BLaER1 (cell line): ENCODE results near the gene LSM3.

Experiments
- H3K27ac ChIP-seq: shearing (Covaris generic); formaldehyde crosslinking; 2 replicates; pipeline ENCODE4 v1.8.1; 2022
- H3K27me3 ChIP-seq: shearing (Covaris generic); formaldehyde crosslinking; 2 replicates; pipeline ENCODE4 v1.8.1; 2022
- H3K36me3 ChIP-seq: shearing (Covaris generic); formaldehyde crosslinking; 2 replicates; pipeline ENCODE4 v1.8.1; 2022
- H3K4me1 ChIP-seq: shearing (Covaris generic); formaldehyde crosslinking; 2 replicates; pipeline ENCODE4 v1.8.1; 2022
- H3K4me2 ChIP-seq: shearing (Covaris generic); formaldehyde crosslinking; 2 replicates; pipeline ENCODE4 v1.8.1; 2022
- H3K4me3 ChIP-seq: shearing (Covaris generic); formaldehyde crosslinking; 2 replicates; pipeline ENCODE4 v1.8.1; 2022
- H3K9ac ChIP-seq: shearing (Covaris generic); formaldehyde crosslinking; 2 replicates; pipeline ENCODE4 v1.8.1; 2022
- H3K9me3 ChIP-seq: shearing (Covaris generic); formaldehyde crosslinking; 2 replicates; pipeline ENCODE4 v1.8.1; 2022
- H4K20me1 ChIP-seq: shearing (Covaris generic); formaldehyde crosslinking; 2 replicates; pipeline ENCODE4 v1.8.1; 2022
- Cebpa-rat ChIP-seq: shearing (Covaris generic); IDR thresholded peaks from 2 replicates; pipeline ENCODE4 v1.8.1; 2022

LSM3 gene

GRCh38 chr3:14213066-14213774 is 34.6 kb downstream of the LSM3 start:
- no peaks in the 10 kb centered on the region for H3K9me3 ChIP-seq
- H3K27me3 ChIP-seq: no peaks in the 10 kb centered on the region
- H3K4me1 ChIP-seq: no peaks in the 10 kb centered on the region
- H3K4me2 ChIP-seq: no peak overlapping the region
- no peak overlapping the region for H3K4me3 ChIP-seq
- no peak overlapping the region for H3K9ac ChIP-seq
- no peak for TF ChIP-seq Cebpa-rat
- no peak overlapping the region for H3K27ac ChIP-seq
- H3K36me3 ChIP-seq: no peaks in the 10 kb centered on the region
- no peaks in the 10 kb centered on the region for H4K20me1 ChIP-seq

GRCh38 chr3:14214764-14215163 is 36.1 kb downstream of the LSM3 start:
- Histone ChIP-seq H3K9me3 (no peaks in the 10 kb centered on the region), H4K20me1 (no peaks in the 10 kb centered on the region), H3K4me1 (no peaks in the 10 kb centered on the region), H3K4me2 (no peak overlapping the region), H3K27me3 (no peaks in the 10 kb centered on the region), H3K27ac (no peak overlapping the region), H3K9ac (no peak overlapping the region), H3K36me3 (no peaks in the 10 kb centered on the region), H3K4me3 (no peak overlapping the region)
- TF ChIP-seq Cebpa-rat: no peak

- no peaks in the 10 kb centered on the region for H3K27me3 ChIP-seq
- H3K27ac ChIP-seq: no peak overlapping the region
- TF ChIP-seq Cebpa-rat: no peak
- no peak overlapping the region for H3K9ac ChIP-seq
- no peak overlapping the region for H3K4me2 ChIP-seq
- H4K20me1 ChIP-seq: no peaks in the 10 kb centered on the region
- no peak overlapping the region for H3K4me3 ChIP-seq
- no peaks in the 10 kb centered on the region for H3K36me3 ChIP-seq
- H3K4me1 ChIP-seq: no peaks in the 10 kb centered on the region
- H3K9me3 ChIP-seq: peaks cover 5% of the 10 kb centered on the region; the same call in 1 of the 2 replicates
Measured at GRCh38 chr3:14216257-14217048, 37.8 kb downstream of the LSM3 start.

- H3K4me3 ChIP-seq: no peak overlapping the region
- no peak overlapping the region for H3K4me2 ChIP-seq
- peaks cover 15% of the 10 kb centered on the region for H3K9me3 ChIP-seq
- H4K20me1 ChIP-seq: no peaks in the 10 kb centered on the region
- H3K4me1 ChIP-seq: no peaks in the 10 kb centered on the region
- H3K27ac ChIP-seq: no peak overlapping the region
- H3K36me3 ChIP-seq: no peaks in the 10 kb centered on the region
- no peak overlapping the region for H3K9ac ChIP-seq
- TF ChIP-seq Cebpa-rat: no peak
- no peaks in the 10 kb centered on the region for H3K27me3 ChIP-seq
Measured at GRCh38 chr3:14218355-14218754, 39.7 kb downstream of the LSM3 start.

GRCh38 chr3:14220933-14221332 is 42.3 kb downstream of the LSM3 start:
- no peaks in the 10 kb centered on the region for H3K27me3 ChIP-seq
- no peak overlapping the region for H3K9ac ChIP-seq
- no peak for TF ChIP-seq Cebpa-rat
- H3K27ac ChIP-seq: no peak overlapping the region
- no peak overlapping the region for H3K4me2 ChIP-seq
- H3K4me3 ChIP-seq: no peak overlapping the region
- no peaks in the 10 kb centered on the region for H4K20me1 ChIP-seq
- H3K9me3 ChIP-seq: peaks cover 15% of the 10 kb centered on the region
- H3K4me1 ChIP-seq: peaks cover under 1% of the 10 kb centered on the region; the same call in 1 of the 2 replicates
- H3K36me3 ChIP-seq: no peaks in the 10 kb centered on the region

GRCh38 chr3:14221902-14222301 is 43.3 kb downstream of the LSM3 start:
- H3K9me3 ChIP-seq: peaks cover 15% of the 10 kb centered on the region
- no peaks in the 10 kb centered on the region for H3K27me3 ChIP-seq
- H3K4me3 ChIP-seq: no peak overlapping the region
- no peaks in the 10 kb centered on the region for H4K20me1 ChIP-seq
- H3K4me1 ChIP-seq: peaks cover 3% of the 10 kb centered on the region; the same call in 1 of the 2 replicates
- H3K36me3 ChIP-seq: no peaks in the 10 kb centered on the region
- H3K27ac ChIP-seq: no peak overlapping the region
- no peak overlapping the region for H3K9ac ChIP-seq
- no peak overlapping the region for H3K4me2 ChIP-seq
- no peak for TF ChIP-seq Cebpa-rat

GRCh38 chr3:14222457-14222856 is 43.8 kb downstream of the LSM3 start:
- H3K27ac ChIP-seq: no peak overlapping the region
- no peaks in the 10 kb centered on the region for H4K20me1 ChIP-seq
- H3K27me3 ChIP-seq: no peaks in the 10 kb centered on the region
- no peak overlapping the region for H3K9ac ChIP-seq
- peaks cover 3% of the 10 kb centered on the region; the same call in 1 of the 2 replicates for H3K4me1 ChIP-seq
- peaks cover 15% of the 10 kb centered on the region for H3K9me3 ChIP-seq
- no peak for TF ChIP-seq Cebpa-rat
- no peak overlapping the region for H3K4me3 ChIP-seq
- H3K36me3 ChIP-seq: no peaks in the 10 kb centered on the region
- H3K4me2 ChIP-seq: no peak overlapping the region

- Histone ChIP-seq H3K9ac (no peak overlapping the region), H3K36me3 (no peaks in the 10 kb centered on the region), H3K4me2 (no peak overlapping the region), H3K27ac (no peak overlapping the region), H4K20me1 (no peaks in the 10 kb centered on the region), H3K9me3 (peaks cover 15% of the 10 kb centered on the region), H3K27me3 (no peaks in the 10 kb centered on the region), H3K4me1 (peaks cover 3% of the 10 kb centered on the region; the same call in 1 of the 2 replicates), H3K4me3 (no peak overlapping the region)
- no peak for TF ChIP-seq Cebpa-rat
Measured at GRCh38 chr3:14222900-14223594, 44.4 kb downstream of the LSM3 start.

- TF ChIP-seq Cebpa-rat: no peak
- no peak overlapping the region for H3K4me2 ChIP-seq
Measured at GRCh38 chr3:14223595-14223994, 45.0 kb downstream of the LSM3 start.

GRCh38 chr3:14224895-14225294 is 46.3 kb downstream of the LSM3 start:
- no peak overlapping the region for H3K9ac ChIP-seq
- no peak overlapping the region for H3K4me2 ChIP-seq
- TF ChIP-seq Cebpa-rat: no peak
- H3K36me3 ChIP-seq: no peaks in the 10 kb centered on the region
- no peaks in the 10 kb centered on the region for H4K20me1 ChIP-seq
- H3K4me3 ChIP-seq: no peak overlapping the region
- H3K9me3 ChIP-seq: peaks cover 15% of the 10 kb centered on the region
- H3K27me3 ChIP-seq: no peaks in the 10 kb centered on the region
- no peak overlapping the region for H3K27ac ChIP-seq
- H3K4me1 ChIP-seq: peaks cover 16% of the 10 kb centered on the region

More at GRCh38 chr3:14223595-14223994, 45.0 kb downstream of the LSM3 start:
- H4K20me1 ChIP-seq: no peaks in the 10 kb centered on the region
- peaks cover 15% of the 10 kb centered on the region for H3K9me3 ChIP-seq
- no peak overlapping the region for H3K4me3 ChIP-seq
- no peak overlapping the region for H3K27ac ChIP-seq
- H3K4me1 ChIP-seq: peaks cover 5% of the 10 kb centered on the region; the same call in 1 of the 2 replicates
- H3K36me3 ChIP-seq: no peaks in the 10 kb centered on the region
- no peaks in the 10 kb centered on the region for H3K27me3 ChIP-seq
- no peak overlapping the region for H3K9ac ChIP-seq
